OCI-LY7 (cell line): Measurements from ENCODE around the gene HS3ST4. TPM values are rescaled to one million over a fixed set of nuclear protein-coding genes. Genes with fewer than 3 reads are reported as not detected.

Source experiments
- BruUV-seq: library from RNA; stranded (reverse); fragments of 400-500 nt; replicated peaks from 2 replicates; lab custom pipeline; 2021; lab: Mats Ljungman, UMichigan
- CTCF ChIA-PET: fragments of 300-600 bp; sonication (Branson Sonifier 250); formaldehyde crosslinking; loops from one replicate; lab custom pipeline; 2022; ENCODE audit warnings: antibody characterized with exemption; ENCODE audit not compliant: unreplicated experiment; lab: Charles Lee
- POLR2A ChIA-PET: fragments of 300-600 bp; sonication (Branson Sonifier 250); formaldehyde crosslinking; loops from one replicate; lab custom pipeline; 2022; ENCODE audit warnings: antibody characterized with exemption; lab: Charles Lee
- DNase-seq: peaks from one replicate; pipeline ENCODE4 v3.0.0-alpha.2; 2015; ENCODE audit warnings: low spot score
- H2AFZ ChIP-seq: fragments of 200-600 bp; sonication (generic), shearing (Covaris generic); 2 replicates; pipeline ENCODE4 v1.6.1; 2014; ENCODE audit warnings: mild to moderate bottlenecking, antibody characterized with exemption, low read length, moderate library complexity
- H3K27ac ChIP-seq: fragments of 200-600 bp; sonication (generic); 2 replicates; pipeline ENCODE4 v1.5.1; 2014; ENCODE audit warnings: mixed run types, low read depth, mild to moderate bottlenecking, moderate library complexity, low read length, inconsistent platforms; ENCODE audit not compliant: poor library complexity, severe bottlenecking
- H3K36me3 ChIP-seq: fragments of 200-600 bp; sonication (generic); 2 replicates; pipeline ENCODE4 v1.6.1; 2014; ENCODE audit warnings: mild to moderate bottlenecking, antibody characterized with exemption, low read length, moderate library complexity, mixed read lengths; ENCODE audit not compliant: insufficient read depth
- H3K4me1 ChIP-seq: fragments of 200-600 bp; sonication (generic); 2 replicates; pipeline ENCODE4 v1.5.1; 2014; ENCODE audit warnings: mild to moderate bottlenecking, low read length; ENCODE audit not compliant: insufficient read depth, poor library complexity, severe bottlenecking
- H3K4me2 ChIP-seq: fragments of 200-600 bp; sonication (generic); 2 replicates; pipeline ENCODE4 v1.6.1; 2014; ENCODE audit warnings: mild to moderate bottlenecking, low read length
- H3K4me3 ChIP-seq: fragments of 200-600 bp; sonication (generic); 2 replicates; pipeline ENCODE4 v1.5.1; 2014; ENCODE audit warnings: mild to moderate bottlenecking, low read depth, low read length; ENCODE audit not compliant: poor library complexity, severe bottlenecking
- H3K79me2 ChIP-seq: fragments of 200-600 bp; sonication (generic); 2 replicates; pipeline ENCODE4 v1.6.1; 2016; ENCODE audit warnings: low read depth, mild to moderate bottlenecking, low read length, moderate library complexity, mixed read lengths; ENCODE audit not compliant: insufficient read depth
- H3K9me2 ChIP-seq: fragments of 200-600 bp; sonication (generic); 2 replicates; pipeline ENCODE4 v1.6.1; 2016; ENCODE audit warnings: mild to moderate bottlenecking, low read length, mixed read lengths; ENCODE audit not compliant: insufficient read depth
- H3K9me3 ChIP-seq: fragments of 200-600 bp; sonication (generic); 2 replicates; pipeline ENCODE4 v1.6.1; 2014; ENCODE audit warnings: mild to moderate bottlenecking, mixed run types, low read length, mixed read lengths
- H4K20me1 ChIP-seq: fragments of 200-600 bp; sonication (generic); 2 replicates; pipeline ENCODE4 v1.6.1; 2014; ENCODE audit warnings: mild to moderate bottlenecking, antibody characterized with exemption, low read length, moderate library complexity, mixed read lengths; ENCODE audit not compliant: insufficient read depth
- CTCF ChIP-seq: fragments of 200-600 bp; sonication (generic); conservative IDR thresholded peaks from 2 replicates; pipeline ENCODE4 v1.5.1; 2014; ENCODE audit warnings: mild to moderate bottlenecking, antibody characterized with exemption, low read length, moderate library complexity, mixed read lengths
- EZH2phosphoT487 ChIP-seq: fragments of 200-600 bp; sonication (generic); IDR thresholded peaks from 2 replicates; pipeline ENCODE4 v1.6.1; 2018; ENCODE audit warnings: low read depth, borderline replicate concordance, mild to moderate bottlenecking, mixed run types, antibody characterized with exemption, low read length, moderate library complexity, mixed read lengths
- intact Hi-C: fragments of 100-400 bp; cut with micrococcal nuclease; formaldehyde crosslinking; loops from one replicate; pipeline ENCODE4 v1.10.0; 2022; ENCODE audit not compliant: unreplicated experiment
- total RNA-seq, 2 experiments: library from RNA; depleted of rRNA in 1 of 2; stranded (reverse); fragments of >200 nt in 1 of 2; shearing (Covaris generic) in 1 of 2; gene quantifications; 2 replicates each; pipeline ENCODE4 v1.2.3, GENCODE V29; 2014 to 2022

Gene HS3ST4
- total RNA-seq, 2 experiments from 2014 or later, result not detected

GRCh38 chr16:25845901-25846300, 154.1 kb downstream of the HS3ST4 start:
- no peaks in the 10 kb centered on the region for H3K9me3 ChIP-seq
- no peak overlapping the region for H3K4me3 ChIP-seq
- POLR2A ChIA-PET, result no interaction called here
- no peaks in the 10 kb centered on the region for H3K9me2 ChIP-seq
- H3K4me2 ChIP-seq, result no peak overlapping the region
- no peak overlapping the region for H2AFZ ChIP-seq
- BruUV-seq, result no TSS peak
- TF ChIP-seq CTCF, result no peak
- TF ChIP-seq EZH2phosphoT487, result no peak
- no peak overlapping the region for H3K27ac ChIP-seq
- H3K79me2 ChIP-seq, result no peaks in the 10 kb centered on the region
- H4K20me1 ChIP-seq, result no peaks in the 10 kb centered on the region
- intact Hi-C loops, result no loop called here
- CTCF ChIA-PET, result no interaction called here
- H3K4me1 ChIP-seq, result no peaks in the 10 kb centered on the region
- no peak for DNase-seq
- no peaks in the 10 kb centered on the region for H3K36me3 ChIP-seq

GRCh38 chr16:25854141-25854540, 162.4 kb downstream of the HS3ST4 start:
- Histone ChIP-seq H3K4me3 (no peak overlapping the region), H3K9me3 (no peaks in the 10 kb centered on the region), H3K27ac (no peak overlapping the region), H3K79me2 (no peaks in the 10 kb centered on the region), H4K20me1 (no peaks in the 10 kb centered on the region), H2AFZ (no peak overlapping the region), H3K4me1 (no peaks in the 10 kb centered on the region), H3K4me2 (no peak overlapping the region), H3K9me2 (no peaks in the 10 kb centered on the region), H3K36me3 (no peaks in the 10 kb centered on the region)
- no TSS peak for BruUV-seq
- ChIA-PET CTCF (no interaction called here), POLR2A (no interaction called here)
- no peak for DNase-seq
- intact Hi-C loops, result no loop called here
- TF ChIP-seq EZH2phosphoT487 (no peak), CTCF (no peak)

GRCh38 chr16:25855063-25855462, 163.3 kb downstream of the HS3ST4 start:
- Histone ChIP-seq H3K4me1 (no peaks in the 10 kb centered on the region), H3K79me2 (no peaks in the 10 kb centered on the region), H3K27ac (no peak overlapping the region), H3K4me2 (no peak overlapping the region), H3K36me3 (no peaks in the 10 kb centered on the region), H3K9me3 (no peaks in the 10 kb centered on the region), H3K9me2 (no peaks in the 10 kb centered on the region), H4K20me1 (no peaks in the 10 kb centered on the region), H3K4me3 (no peak overlapping the region), H2AFZ (no peak overlapping the region)
- no peak for DNase-seq
- intact Hi-C loops, result no loop called here
- ChIA-PET POLR2A (no interaction called here), CTCF (no interaction called here)
- TF ChIP-seq EZH2phosphoT487 (no peak), CTCF (no peak)
- BruUV-seq, result no TSS peak
